GM19035 (cell line): Measurements from ENCODE around the gene BBS5.
"Not testable (repeated sequence)": the region's sequence is repeated elsewhere in the genome, so short reads cannot be mapped to it uniquely, and the experiment has no call there.

Experiments
- ATAC-seq: cut with Tn5 transposase; IDR thresholded peaks from one replicate; pipeline ENCODE4 v1.9.1; 2021; ENCODE audit not compliant: unreplicated experiment

The BBS5 gene

GRCh38 chr2:169485650-169486138, 6.4 kb downstream of the BBS5 start:
- no peak for ATAC-seq

- ATAC-seq: no peak
Measured at GRCh38 chr2:169486487-169486886, 7.2 kb downstream of the BBS5 start.

GRCh38 chr2:169490834-169491233, 11.5 kb downstream of the BBS5 start:
- ATAC-seq: no peak

DNA sequence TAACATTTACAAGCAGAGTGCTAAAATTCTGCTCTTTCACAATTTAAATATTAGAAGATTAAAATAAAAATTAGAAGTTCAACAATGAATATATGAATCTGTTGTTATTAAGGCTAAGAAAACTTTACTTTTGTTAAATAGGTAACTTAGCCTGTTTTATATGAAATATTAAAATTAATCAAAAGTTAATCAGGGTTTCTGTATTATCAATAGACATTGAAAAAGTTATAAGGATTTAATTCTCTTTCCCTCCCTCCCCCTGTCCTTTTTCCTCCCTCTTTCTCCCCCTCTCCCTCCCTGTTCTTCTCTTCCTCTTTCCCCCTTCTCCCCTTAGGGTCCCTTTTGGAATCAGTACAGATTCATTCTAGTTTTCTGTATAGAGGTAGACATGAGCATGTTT, 12.1 kb downstream of the BBS5 start:
- no peak for ATAC-seq

GRCh38 chr2:169493360-169493759, 14.1 kb downstream of the BBS5 start:
- no peak for ATAC-seq

GRCh38 chr2:169495310-169495928, 16.1 kb downstream of the BBS5 start:
- no peak for ATAC-seq

- ATAC-seq: no peak
Measured at GRCh38 chr2:169504651-169505050, 25.4 kb downstream of the BBS5 start.

- ATAC-seq: no peak
Measured at GRCh38 chr2:169507698-169508097, 28.4 kb downstream of the BBS5 start.

DNA sequence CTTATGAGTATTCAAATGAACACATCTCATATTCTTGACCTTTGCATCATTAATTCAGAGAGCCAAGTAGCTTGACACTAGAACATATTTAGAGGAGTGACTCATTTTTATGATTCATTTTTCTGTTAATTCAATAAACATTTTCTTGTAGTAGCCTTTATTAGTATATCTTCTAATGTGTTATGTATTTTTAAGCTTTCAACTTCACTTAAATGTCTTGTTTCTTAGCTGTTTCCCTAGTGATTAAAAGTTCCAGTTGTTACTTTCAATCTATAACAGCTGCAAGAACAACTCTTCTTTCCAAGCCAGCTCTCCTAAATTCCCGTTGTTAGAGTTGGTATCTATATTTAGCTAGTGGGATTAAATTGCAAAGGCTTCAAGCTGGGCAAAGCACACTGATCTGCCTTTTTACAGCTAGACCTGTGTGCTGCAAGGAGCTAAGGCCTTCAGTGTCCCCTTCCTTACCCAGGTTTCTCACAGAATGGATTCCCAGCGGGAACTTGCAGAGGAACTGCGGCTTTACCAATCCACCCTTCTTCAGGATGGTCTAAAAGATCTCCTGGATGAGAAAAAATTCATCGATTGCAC, 30.1 kb downstream of the BBS5 start, which contains the start of gene KLHL41:
Gene KLHL41, plus strand, starts transcription at position 405 of the 588 bp plus-strand sequence. Its CDS starts 77 bp downstream, at position 482.
- no peak for ATAC-seq

GRCh38 chr2:169509955-169510354, 30.7 kb downstream of the BBS5 start:
- ATAC-seq: no peak

GRCh38 chr2:169510496-169510895, 31.2 kb downstream of the BBS5 start:
- no peak for ATAC-seq

GRCh38 chr2:169511818-169512217, 32.5 kb downstream of the BBS5 start:
- no peak for ATAC-seq

GRCh38 chr2:169512525-169512924, 33.2 kb downstream of the BBS5 start:
- ATAC-seq: no peak

- ATAC-seq: no peak
Measured at GRCh38 chr2:169513094-169513493, 33.8 kb downstream of the BBS5 start.

GRCh38 chr2:169513926-169514325, 34.6 kb downstream of the BBS5 start:
- ATAC-seq: no peak

DNA sequence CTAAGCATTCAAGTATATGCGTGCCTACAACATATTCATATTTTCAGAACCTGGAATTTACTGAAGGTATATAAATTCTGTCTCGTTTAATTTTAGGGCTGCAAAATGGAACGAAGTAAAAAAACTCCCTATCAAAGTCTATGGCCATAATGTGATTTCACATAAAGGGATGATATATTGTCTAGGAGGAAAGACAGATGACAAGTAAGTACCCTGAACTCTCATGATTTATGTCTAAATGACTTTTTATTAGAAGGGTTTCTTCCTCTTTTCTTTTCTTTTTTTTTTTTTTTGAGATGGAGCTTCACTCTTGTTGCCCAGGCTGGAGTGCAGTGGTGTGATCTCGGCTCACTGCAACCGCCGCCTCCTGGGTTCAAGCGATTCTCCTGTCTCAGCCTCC, 35.5 kb downstream of the BBS5 start:
- not testable (repeated sequence) for ATAC-seq

DNA sequence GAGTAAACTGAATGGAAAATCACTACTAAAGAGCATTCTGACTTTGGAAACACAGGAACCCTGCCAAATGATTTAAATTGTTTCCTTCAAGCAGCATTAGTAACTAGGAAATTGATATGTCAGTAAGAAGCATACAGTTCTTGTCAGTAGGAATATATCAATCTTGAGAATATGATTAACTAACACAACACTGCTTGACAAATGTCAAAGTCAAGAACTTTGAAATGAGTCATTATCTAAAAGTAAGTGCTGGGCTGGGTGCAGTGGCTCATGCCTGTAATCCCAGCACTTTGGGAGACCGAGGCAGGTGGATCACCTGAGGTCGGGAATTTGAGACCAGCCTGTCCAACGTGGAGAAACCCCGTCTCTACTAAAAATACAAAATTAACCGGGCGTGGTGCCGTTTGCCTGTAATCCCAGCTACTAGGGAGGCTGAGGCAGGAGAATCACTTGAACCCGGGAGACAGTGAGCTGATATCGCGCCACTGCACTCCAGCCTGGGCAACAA, 37.2 kb downstream of the BBS5 start:
- ATAC-seq: not testable (repeated sequence)

DNA sequence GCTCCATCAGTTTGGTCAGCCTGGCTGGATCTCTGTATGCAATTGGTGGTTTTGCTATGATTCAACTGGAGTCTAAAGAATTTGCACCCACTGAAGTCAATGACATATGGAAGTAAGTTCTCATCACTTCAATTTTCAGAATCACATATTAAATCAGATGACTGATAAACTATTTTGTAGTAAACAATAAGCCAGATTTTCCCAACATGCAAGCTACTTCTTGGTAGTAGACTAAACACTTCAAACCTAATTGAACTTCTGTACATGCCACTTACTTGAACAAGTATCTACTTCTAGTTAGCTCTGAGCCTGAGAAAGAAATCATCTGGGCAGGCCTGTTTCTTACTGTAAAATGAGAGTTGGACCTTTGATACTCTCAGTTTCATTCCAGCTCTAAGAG, 41.6 kb downstream of the BBS5 start:
- no peak for ATAC-seq

- no peak for ATAC-seq
Measured at GRCh38 chr2:169523681-169524080, 44.4 kb downstream of the BBS5 start.

DNA sequence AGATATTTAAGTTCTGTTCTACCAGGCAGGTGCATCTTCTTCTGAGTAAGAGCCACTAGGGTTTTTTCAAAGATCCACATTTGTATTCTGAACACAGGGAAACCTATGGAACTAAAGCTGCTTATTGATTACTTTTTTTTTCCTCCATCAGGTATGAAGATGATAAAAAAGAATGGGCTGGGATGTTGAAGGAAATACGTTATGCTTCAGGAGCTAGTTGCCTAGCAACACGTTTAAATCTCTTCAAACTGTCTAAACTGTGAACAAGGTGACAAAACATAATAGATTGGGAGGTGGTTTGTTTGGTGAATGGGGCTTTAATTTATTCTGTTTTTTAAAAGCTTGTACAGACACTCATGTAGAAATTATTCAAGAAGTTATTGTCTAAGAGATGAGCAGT, 46.1 kb downstream of the BBS5 start:
- ATAC-seq: no peak

GRCh38 chr2:169526451-169526850, 47.2 kb downstream of the BBS5 start:
- ATAC-seq: no peak

- ATAC-seq: peak; percentile 85
Measured at GRCh38 chr2:169528271-169528701, 49.0 kb downstream of the BBS5 start.
